Neural progenitor cell (in vitro differentiated cells): ENCODE data around the gene UBXN2A. TPM values are rescaled to one million over a fixed set of nuclear protein-coding genes. Genes with fewer than 3 reads are reported as not detected.

ENCODE experiments used
- DNase-seq: peaks from one replicate; pipeline ENCODE4 v3.0.0-alpha.2; 2016; ENCODE audit warnings: low spot score
- H2AFZ ChIP-seq: fragments of 200-600 bp; sonication (generic); replicated peaks from 2 replicates; pipeline ENCODE4 v1.6.1; 2016; ENCODE audit warnings: antibody characterized with exemption
- H3F3A ChIP-seq: fragments of 200-600 bp; sonication (generic); 2 replicates; pipeline ENCODE4 v1.6.1; 2016; ENCODE audit warnings: antibody characterized with exemption, low read depth
- H3K27ac ChIP-seq: fragments of 200-600 bp; sonication (generic); 2 replicates; pipeline ENCODE4 v1.5.1; 2016; ENCODE audit warnings: mild to moderate bottlenecking
- H3K27me3 ChIP-seq: fragments of 200-600 bp; sonication (generic); 2 replicates; pipeline ENCODE4 v1.6.1; 2016; ENCODE audit warnings: mild to moderate bottlenecking, moderate library complexity
- H3K36me3 ChIP-seq: fragments of 200-600 bp; sonication (generic); 2 replicates; pipeline ENCODE4 v1.5.1; 2016
- H3K4me1 ChIP-seq: fragments of 200-600 bp; sonication (generic); 2 replicates; pipeline ENCODE4 v1.6.1; 2016; ENCODE audit warnings: mixed run types
- H3K4me2 ChIP-seq: fragments of 200-600 bp; sonication (generic); 2 replicates; pipeline ENCODE4 v1.6.1; 2016
- H3K4me3 ChIP-seq: fragments of 200-600 bp; sonication (generic); 2 replicates; pipeline ENCODE4 v1.5.1; 2016
- H3K79me2 ChIP-seq: fragments of 200-600 bp; sonication (generic); 2 replicates; pipeline ENCODE4 v1.6.1; 2016; ENCODE audit warnings: low read depth
- H3K9ac ChIP-seq: fragments of 200-600 bp; sonication (generic); 2 replicates; pipeline ENCODE4 v1.6.1; 2016
- H3K9me3 ChIP-seq: fragments of 200-600 bp; sonication (generic); 2 replicates; pipeline ENCODE4 v1.5.1; 2016; ENCODE audit warnings: low read depth
- H4K20me1 ChIP-seq: fragments of 200-600 bp; sonication (generic); 2 replicates; pipeline ENCODE4 v1.6.1; 2016; ENCODE audit warnings: low read depth
- H3K27ac Mint-ChIP-seq: 3 replicates; pipeline ENCODE4 v1.8.0; 2021; ENCODE audit warnings: mixed read lengths
- H3K27me3 Mint-ChIP-seq: 2 replicates; pipeline ENCODE4 v1.8.0; 2022; ENCODE audit warnings: low read depth, mild to moderate bottlenecking, inconsistent platforms, moderate library complexity, mixed read lengths; ENCODE audit not compliant: insufficient read depth
- H3K36me3 Mint-ChIP-seq: 3 replicates; pipeline ENCODE4 v1.8.0; 2021; ENCODE audit warnings: mixed read lengths
- H3K4me1 Mint-ChIP-seq: 3 replicates; pipeline ENCODE4 v1.8.0; 2021; ENCODE audit warnings: mixed read lengths
- H3K4me3 Mint-ChIP-seq: 3 replicates; pipeline ENCODE4 v1.8.0; 2021; ENCODE audit warnings: mild to moderate bottlenecking, moderate library complexity, mixed read lengths
- H3K9me3 Mint-ChIP-seq: 3 replicates; pipeline ENCODE4 v1.8.0; 2020; ENCODE audit warnings: mixed read lengths
- CTCF ChIP-seq: fragments of 200-600 bp; sonication (generic); IDR thresholded peaks from 2 replicates; pipeline ENCODE4 v1.5.1; 2017; ENCODE audit warnings: antibody characterized with exemption, mild to moderate bottlenecking
- EZH2 ChIP-seq: fragments of 200-600 bp; sonication (generic); IDR thresholded peaks from 2 replicates; pipeline ENCODE4 v1.6.1; 2017; ENCODE audit warnings: antibody characterized with exemption, mild to moderate bottlenecking, moderate library complexity
- EZH2phosphoT487 ChIP-seq: fragments of 200-600 bp; sonication (generic); IDR thresholded peaks from 2 replicates; pipeline ENCODE4 v1.6.1; 2017; ENCODE audit warnings: antibody characterized with exemption
- total RNA-seq: library from RNA; depleted of rRNA; stranded (reverse); fragments of >200 nt; gene quantifications from 2 replicates; pipeline ENCODE4 v1.2.3, GENCODE V29; 2015; ENCODE audit warnings: low replicate concordance

UBXN2A gene
- total RNA-seq, 1 donor from 2014 or later = 24.1 TPM

- Mint-ChIP-seq H3K27me3 (no peaks in the 10 kb centered on the region), H3K27ac (no peak overlapping the region), H3K4me3 (no peak overlapping the region), H3K9me3 (peaks cover 8% of the 10 kb centered on the region), H3K4me1 (peaks cover 16% of the 10 kb centered on the region), H3K36me3 (peaks cover 8% of the 10 kb centered on the region)
- no peak overlapping the region for H3K27ac ChIP-seq
- H3K4me2 ChIP-seq = no peak overlapping the region
- no peaks in the 10 kb centered on the region for H3K36me3 ChIP-seq
- no peaks in the 10 kb centered on the region for H3K9me3 ChIP-seq
- peaks cover 83% of the 10 kb centered on the region for H3K79me2 ChIP-seq
- no peaks in the 10 kb centered on the region for H3K27me3 ChIP-seq
- TF ChIP-seq CTCF = no peak
- no peak for TF ChIP-seq EZH2phosphoT487
- no peak for TF ChIP-seq EZH2
- peaks cover 14% of the 10 kb centered on the region for H3K4me1 ChIP-seq
- no peak overlapping the region for H3K4me3 ChIP-seq
- H3K9ac ChIP-seq = no peak overlapping the region
- no peak for DNase-seq
- peaks cover 4% of the 10 kb centered on the region for H3F3A ChIP-seq
- H2AFZ ChIP-seq = no peak overlapping the region
- peaks cover 8% of the 10 kb centered on the region for H4K20me1 ChIP-seq
These were observed 35.6 kb upstream of the UBXN2A start for GRCh38 chr2:23904692-23905091.

- Mint-ChIP-seq H3K4me3 (no peak overlapping the region), H3K9me3 (peaks cover 8% of the 10 kb centered on the region), H3K27me3 (no peaks in the 10 kb centered on the region), H3K36me3 (peaks cover 10% of the 10 kb centered on the region), H3K27ac (no peak overlapping the region), H3K4me1 (peaks cover 16% of the 10 kb centered on the region)
- H3K9me3 ChIP-seq = no peaks in the 10 kb centered on the region
- no peak overlapping the region for H3K4me3 ChIP-seq
- H3K27ac ChIP-seq = no peak overlapping the region
- no peaks in the 10 kb centered on the region for H3K27me3 ChIP-seq
- no peak overlapping the region for H3K9ac ChIP-seq
- H3K36me3 ChIP-seq = no peaks in the 10 kb centered on the region
- TF ChIP-seq CTCF (no peak), EZH2phosphoT487 (no peak), EZH2 (no peak)
- no peak for DNase-seq
- peaks cover 14% of the 10 kb centered on the region for H3K4me1 ChIP-seq
- H3F3A ChIP-seq = peaks cover 4% of the 10 kb centered on the region
- H4K20me1 ChIP-seq = peaks cover 8% of the 10 kb centered on the region
- no peak overlapping the region for H2AFZ ChIP-seq
- H3K4me2 ChIP-seq = no peak overlapping the region
- peaks cover 83% of the 10 kb centered on the region for H3K79me2 ChIP-seq
These were observed 35.1 kb upstream of the UBXN2A start for GRCh38 chr2:23905155-23905554.

GRCh38 chr2:23912054-23912453 is 28.2 kb upstream of the UBXN2A start:
- Histone ChIP-seq H3K4me2 (no peak overlapping the region), H3K4me3 (no peak overlapping the region), H4K20me1 (peaks cover 12% of the 10 kb centered on the region), H3K9ac (no peak overlapping the region), H3K27me3 (no peaks in the 10 kb centered on the region), H3K4me1 (peaks cover 3% of the 10 kb centered on the region), H3K79me2 (peaks cover 89% of the 10 kb centered on the region), H3F3A (no peaks in the 10 kb centered on the region), H3K9me3 (no peaks in the 10 kb centered on the region), H2AFZ (no peak overlapping the region), H3K36me3 (no peaks in the 10 kb centered on the region), H3K27ac (no peak overlapping the region)
- no peaks in the 10 kb centered on the region for H3K27me3 Mint-ChIP-seq
- H3K4me3 Mint-ChIP-seq = no peak overlapping the region
- peaks cover 7% of the 10 kb centered on the region for H3K36me3 Mint-ChIP-seq
- peaks cover 8% of the 10 kb centered on the region for H3K4me1 Mint-ChIP-seq
- no peak overlapping the region for H3K27ac Mint-ChIP-seq
- peaks cover 6% of the 10 kb centered on the region for H3K9me3 Mint-ChIP-seq
- DNase-seq = no peak
- no peak for TF ChIP-seq EZH2phosphoT487
- no peak for TF ChIP-seq CTCF
- no peak for TF ChIP-seq EZH2
